T-helper 9 cell (primary cell): ENCODE measurements around the gene TFG.

Experiments
- DNase-seq: peaks from one replicate; pipeline ENCODE4 v3.0.0-alpha.2; 2020

Gene TFG

GRCh38 chr3:100708644-100708988, 678 bp upstream of the TFG start:
- no peak for DNase-seq

- peak; percentile 25 for DNase-seq
Measured at GRCh38 chr3:100709842-100710260, 557 bp downstream of the TFG start.

GRCh38 chr3:100710261-100710968, 1.1 kb downstream of the TFG start:
- peak; percentile 33 for DNase-seq

GRCh38 chr3:100715176-100715575, 5.9 kb downstream of the TFG start:
- no peak for DNase-seq

GRCh38 chr3:100717063-100717462, 7.8 kb downstream of the TFG start:
- no peak for DNase-seq

GRCh38 chr3:100717637-100718487, 8.6 kb downstream of the TFG start:
- DNase-seq = no peak

- no peak for DNase-seq
Measured at GRCh38 chr3:100719136-100719535, 9.8 kb downstream of the TFG start.

- no peak for DNase-seq
Measured at GRCh38 chr3:100720426-100720825, 11.1 kb downstream of the TFG start.

GRCh38 chr3:100725935-100726513, 16.7 kb downstream of the TFG start:
- DNase-seq = no peak

- no peak for DNase-seq
Measured at GRCh38 chr3:100726706-100727105, 17.4 kb downstream of the TFG start.

GRCh38 chr3:100730524-100730923, 21.2 kb downstream of the TFG start:
- no peak for DNase-seq

GRCh38 chr3:100732435-100732834, 23.1 kb downstream of the TFG start:
- DNase-seq = no peak

- no peak for DNase-seq
Measured at GRCh38 chr3:100737334-100737733, 28.0 kb downstream of the TFG start.

- no peak for DNase-seq
Measured at GRCh38 chr3:100740207-100740606, 30.9 kb downstream of the TFG start.

GRCh38 chr3:100743535-100743934, 34.2 kb downstream of the TFG start:
- no peak for DNase-seq

- no peak for DNase-seq
Measured at GRCh38 chr3:100744671-100745070, 35.4 kb downstream of the TFG start.

- no peak for DNase-seq
Measured at GRCh38 chr3:100745617-100746016, 36.3 kb downstream of the TFG start.

- DNase-seq = no peak
Measured at GRCh38 chr3:100746092-100746491, 36.8 kb downstream of the TFG start.

GRCh38 chr3:100748220-100748619, 38.9 kb downstream of the TFG start:
- no peak for DNase-seq

- DNase-seq = no peak
Measured at GRCh38 chr3:100748967-100749366, 39.7 kb downstream of the TFG start.

- DNase-seq = no peak
Measured at GRCh38 chr3:100753846-100754245, 44.6 kb downstream of the TFG start.

- no peak for DNase-seq
Measured at GRCh38 chr3:100754563-100755334, 45.5 kb downstream of the TFG start.

- DNase-seq = no peak
Measured at GRCh38 chr3:100756441-100756840, 47.1 kb downstream of the TFG start.
